Nephron (organoid): ENCODE data around the gene GRIK3.

Experiments
- H3K27ac Mint-ChIP-seq, 3 experiments: 2 replicates each; pipeline ENCODE4 v1.8.0; 2020; ENCODE audit warnings: mixed read lengths in 3 of 3, mild to moderate bottlenecking in 2 of 3, moderate library complexity in 1 of 3
- H3K27me3 Mint-ChIP-seq: 2 replicates; pipeline ENCODE4 v1.8.0; 2021; ENCODE audit warnings: low read depth, mild to moderate bottlenecking, moderate library complexity, mixed read lengths
- H3K36me3 Mint-ChIP-seq: 2 replicates; pipeline ENCODE4 v1.8.0; 2020; ENCODE audit warnings: low read depth, mixed read lengths
- H3K4me1 Mint-ChIP-seq: 2 replicates; pipeline ENCODE4 v1.8.0; 2020; ENCODE audit warnings: mixed read lengths
- H3K4me3 Mint-ChIP-seq, 3 experiments: 2 replicates each; pipeline ENCODE4 v1.8.0; 2020; ENCODE audit warnings: mild to moderate bottlenecking in 3 of 3, mixed read lengths in 3 of 3, moderate library complexity in 2 of 3
- H3K9me3 Mint-ChIP-seq: 2 replicates; pipeline ENCODE4 v1.8.0; 2020; ENCODE audit warnings: mixed read lengths
- TF ChIP-seq, protein P1 (sequence below), 3 experiments: fragments of 200-600 bp; sonication (generic); IDR thresholded peaks; one replicate each; pipeline ENCODE4 v1.5.0; 2021; ENCODE audit warnings: antibody characterized with exemption in 3 of 3; ENCODE audit not compliant: unreplicated experiment in 3 of 3

The GRIK3 gene

DNA sequence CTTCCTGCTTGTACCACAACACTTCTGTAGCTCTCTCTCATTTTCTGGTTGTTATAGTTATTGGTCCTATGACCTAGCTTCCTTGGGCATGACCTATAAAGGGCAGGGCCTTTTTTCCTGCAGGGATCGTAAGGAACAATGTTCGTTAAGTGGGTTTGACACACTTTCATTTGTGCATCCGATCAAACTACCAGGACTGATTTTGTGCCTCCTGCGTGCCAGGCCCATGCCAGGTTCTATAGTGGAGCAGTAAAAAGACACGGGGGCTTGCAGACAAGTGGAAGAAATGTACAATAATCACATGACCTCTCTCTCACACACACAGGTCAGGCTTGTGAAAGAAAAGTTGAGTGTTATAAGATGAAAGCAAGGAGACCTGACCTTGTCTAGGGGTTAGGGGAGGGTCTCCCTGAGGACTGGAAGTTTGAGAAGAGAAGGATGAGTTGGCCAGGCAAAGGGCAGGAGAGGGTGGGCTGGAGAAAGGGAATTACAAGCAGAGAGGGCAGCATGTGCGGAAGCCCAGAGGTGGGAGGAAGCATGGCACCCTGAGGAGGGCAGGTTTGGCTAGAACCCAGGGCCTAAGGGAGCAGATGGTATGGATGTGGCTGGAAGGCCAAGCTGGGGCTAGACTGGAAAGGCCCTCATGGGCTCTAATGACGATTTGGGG is 145.4 kb downstream of the GRIK3 start:
- Mint-ChIP-seq H3K27me3 (peaks cover 39% of the 10 kb centered on the region), H3K4me3 (no peak overlapping the region), H3K9me3 (no peaks in the 10 kb centered on the region), H3K27ac (no peak overlapping the region), H3K4me1 (no peaks in the 10 kb centered on the region), H3K36me3 (no peaks in the 10 kb centered on the region)
- TF ChIP-seq, protein P1, sequence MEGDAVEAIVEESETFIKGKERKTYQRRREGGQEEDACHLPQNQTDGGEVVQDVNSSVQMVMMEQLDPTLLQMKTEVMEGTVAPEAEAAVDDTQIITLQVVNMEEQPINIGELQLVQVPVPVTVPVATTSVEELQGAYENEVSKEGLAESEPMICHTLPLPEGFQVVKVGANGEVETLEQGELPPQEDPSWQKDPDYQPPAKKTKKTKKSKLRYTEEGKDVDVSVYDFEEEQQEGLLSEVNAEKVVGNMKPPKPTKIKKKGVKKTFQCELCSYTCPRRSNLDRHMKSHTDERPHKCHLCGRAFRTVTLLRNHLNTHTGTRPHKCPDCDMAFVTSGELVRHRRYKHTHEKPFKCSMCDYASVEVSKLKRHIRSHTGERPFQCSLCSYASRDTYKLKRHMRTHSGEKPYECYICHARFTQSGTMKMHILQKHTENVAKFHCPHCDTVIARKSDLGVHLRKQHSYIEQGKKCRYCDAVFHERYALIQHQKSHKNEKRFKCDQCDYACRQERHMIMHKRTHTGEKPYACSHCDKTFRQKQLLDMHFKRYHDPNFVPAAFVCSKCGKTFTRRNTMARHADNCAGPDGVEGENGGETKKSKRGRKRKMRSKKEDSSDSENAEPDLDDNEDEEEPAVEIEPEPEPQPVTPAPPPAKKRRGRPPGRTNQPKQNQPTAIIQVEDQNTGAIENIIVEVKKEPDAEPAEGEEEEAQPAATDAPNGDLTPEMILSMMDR (IDR thresholded peaks at IDR 0.05; ENCODE audit: unreplicated experiment in 3 of 3) = no peak

DNA sequence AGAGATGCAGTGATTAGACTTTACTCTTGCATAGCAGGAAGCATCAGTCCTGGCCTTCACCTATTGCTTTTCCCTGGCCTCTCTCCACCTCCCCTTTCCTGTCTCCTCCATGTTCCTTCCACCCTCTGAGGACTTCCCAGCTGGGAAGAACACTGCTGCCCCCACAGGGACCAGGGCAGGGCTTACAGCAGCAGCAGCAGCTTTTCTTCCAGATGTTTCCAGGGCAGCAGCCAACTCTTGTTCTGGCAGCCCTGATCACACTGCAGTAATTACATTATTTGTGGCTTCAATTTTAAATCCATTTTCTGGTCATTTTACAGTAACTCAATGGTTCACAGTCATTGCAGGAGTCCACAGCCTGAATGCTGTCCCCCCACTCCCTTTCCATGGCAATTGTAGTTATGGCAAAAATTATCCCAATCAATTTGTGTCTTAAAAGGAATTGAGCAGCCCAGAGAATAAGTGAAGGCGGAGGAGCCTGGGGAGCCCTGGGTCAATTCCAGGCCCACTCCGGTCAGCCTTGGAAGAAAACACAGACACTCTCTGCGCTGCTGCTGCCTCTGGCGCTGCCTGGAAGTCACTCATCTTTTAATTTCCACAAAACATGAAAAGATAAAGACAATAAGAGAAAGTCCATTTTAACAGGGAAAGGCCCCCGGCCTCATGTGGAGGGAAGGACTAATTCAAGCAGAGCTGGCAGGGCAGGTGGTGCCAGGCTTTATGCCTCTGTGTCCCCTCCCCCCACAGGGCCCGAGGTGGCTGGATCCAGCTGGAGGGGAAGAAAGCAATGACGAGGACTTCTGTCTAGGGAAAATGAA is 148.6 kb downstream of the GRIK3 start:
- H3K4me1 Mint-ChIP-seq = no peaks in the 10 kb centered on the region
- no peak overlapping the region for H3K4me3 Mint-ChIP-seq
- no peaks in the 10 kb centered on the region for H3K9me3 Mint-ChIP-seq
- H3K27ac Mint-ChIP-seq = no peak overlapping the region
- peaks cover 41% of the 10 kb centered on the region for H3K27me3 Mint-ChIP-seq
- TF ChIP-seq, protein P1 (IDR thresholded peaks at IDR 0.05; ENCODE audit: unreplicated experiment in 3 of 3) = no peak
- H3K36me3 Mint-ChIP-seq = no peaks in the 10 kb centered on the region

DNA sequence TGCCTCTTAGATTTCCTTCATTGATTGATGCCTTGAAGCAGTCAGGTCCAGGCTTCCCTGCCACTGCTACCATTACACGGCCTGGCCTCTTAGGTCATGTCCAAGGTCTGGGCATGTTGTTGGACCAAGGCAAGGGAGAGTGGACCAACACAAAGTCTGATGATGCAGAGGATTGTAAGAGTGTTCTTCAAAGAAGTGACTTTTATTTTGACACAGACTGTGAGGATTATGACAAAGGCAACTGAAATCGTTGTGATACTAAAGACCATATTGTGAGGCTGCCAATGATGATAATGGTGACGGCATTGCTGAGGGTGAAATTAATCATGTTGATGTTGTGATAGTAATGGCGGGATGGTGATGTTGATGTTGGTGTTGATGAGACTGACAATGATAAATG is 149.5 kb downstream of the GRIK3 start:
- H3K4me1 Mint-ChIP-seq = no peaks in the 10 kb centered on the region
- no peaks in the 10 kb centered on the region for H3K36me3 Mint-ChIP-seq
- no peak overlapping the region for H3K4me3 Mint-ChIP-seq
- H3K9me3 Mint-ChIP-seq = no peaks in the 10 kb centered on the region
- TF ChIP-seq, protein P1 (IDR thresholded peaks at IDR 0.05; ENCODE audit: unreplicated experiment in 3 of 3) = no peak
- H3K27me3 Mint-ChIP-seq = peaks cover 35% of the 10 kb centered on the region
- no peak overlapping the region for H3K27ac Mint-ChIP-seq

DNA sequence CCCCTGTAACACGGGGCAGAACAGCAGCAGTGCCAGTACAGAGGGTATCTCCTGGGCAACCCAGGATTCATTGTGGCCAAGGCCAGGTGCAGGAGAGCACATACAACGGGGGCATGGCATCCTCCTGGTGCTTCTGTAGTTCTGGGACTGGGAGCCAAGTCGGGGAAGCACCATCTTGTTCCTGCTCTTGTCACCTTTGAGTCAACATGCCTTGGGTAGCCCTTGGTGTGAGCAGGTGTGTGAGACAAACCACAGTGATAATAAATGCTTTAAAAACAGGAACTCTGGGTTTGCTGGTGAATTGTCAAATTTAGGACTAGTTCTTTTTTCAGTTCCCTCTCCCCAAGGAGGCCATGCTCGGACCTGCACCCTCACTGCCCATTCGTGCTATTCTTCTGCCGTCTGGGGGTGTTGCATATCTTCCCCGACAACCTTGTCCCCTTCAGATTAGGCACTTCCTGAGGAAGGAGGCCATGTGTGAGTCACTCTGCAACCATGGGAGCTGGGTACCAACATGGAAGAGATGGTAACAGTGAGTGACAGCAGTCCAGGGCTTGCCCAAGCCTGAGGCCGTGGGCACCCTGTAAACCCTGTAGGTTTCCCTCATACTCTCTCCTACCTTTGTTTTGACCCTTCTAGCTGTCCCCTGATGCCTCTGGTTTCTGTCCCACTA is 150.2 kb downstream of the GRIK3 start:
- Mint-ChIP-seq H3K9me3 (no peaks in the 10 kb centered on the region), H3K27ac (no peak overlapping the region), H3K36me3 (no peaks in the 10 kb centered on the region), H3K4me3 (no peak overlapping the region), H3K27me3 (peaks cover 33% of the 10 kb centered on the region), H3K4me1 (no peaks in the 10 kb centered on the region)
- TF ChIP-seq, protein P1 (IDR thresholded peaks at IDR 0.05; ENCODE audit: unreplicated experiment in 3 of 3) = no peak

DNA sequence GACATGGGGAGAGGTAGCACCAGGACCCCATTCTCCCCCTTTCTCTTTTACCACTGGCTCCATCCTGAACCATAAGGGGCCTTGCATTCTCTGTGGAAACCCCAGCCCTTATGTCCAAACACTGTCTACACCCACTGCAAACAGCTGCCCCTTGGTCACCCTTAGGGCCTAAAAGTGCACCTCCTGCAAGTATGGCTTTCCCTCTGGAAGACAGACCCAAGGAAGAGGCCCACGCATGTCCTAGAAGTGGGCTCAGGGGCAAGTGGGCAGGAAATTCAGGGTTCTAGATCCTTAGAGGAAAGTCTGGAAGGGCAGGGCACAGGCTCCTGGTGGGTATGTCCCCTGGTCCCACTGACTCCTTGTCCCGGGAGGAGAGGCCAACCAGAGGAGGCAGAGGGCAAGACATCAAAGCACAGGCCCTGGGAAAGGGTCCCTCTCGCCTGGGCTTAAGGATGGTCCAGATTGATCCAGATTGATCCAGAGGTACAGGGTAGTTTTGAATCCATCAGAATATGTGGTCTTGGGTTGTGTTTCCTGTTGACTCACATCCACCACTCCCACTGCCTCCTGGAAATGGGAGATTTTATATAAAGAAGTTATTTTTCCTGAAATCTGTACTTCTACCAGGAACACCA is 150.9 kb downstream of the GRIK3 start:
- Mint-ChIP-seq H3K4me1 (no peaks in the 10 kb centered on the region), H3K27ac (no peak overlapping the region), H3K36me3 (no peaks in the 10 kb centered on the region)

More for the DNA sequence above, 150.9 kb downstream of the GRIK3 start:
- Mint-ChIP-seq H3K4me3 (no peak overlapping the region), H3K27me3 (peaks cover 33% of the 10 kb centered on the region), H3K9me3 (no peaks in the 10 kb centered on the region)
- TF ChIP-seq, protein P1 (IDR thresholded peaks at IDR 0.05; ENCODE audit: unreplicated experiment in 3 of 3) = no peak
